ENCODE measurements around the gene VWA3A.

The VWA3A gene

DNA sequence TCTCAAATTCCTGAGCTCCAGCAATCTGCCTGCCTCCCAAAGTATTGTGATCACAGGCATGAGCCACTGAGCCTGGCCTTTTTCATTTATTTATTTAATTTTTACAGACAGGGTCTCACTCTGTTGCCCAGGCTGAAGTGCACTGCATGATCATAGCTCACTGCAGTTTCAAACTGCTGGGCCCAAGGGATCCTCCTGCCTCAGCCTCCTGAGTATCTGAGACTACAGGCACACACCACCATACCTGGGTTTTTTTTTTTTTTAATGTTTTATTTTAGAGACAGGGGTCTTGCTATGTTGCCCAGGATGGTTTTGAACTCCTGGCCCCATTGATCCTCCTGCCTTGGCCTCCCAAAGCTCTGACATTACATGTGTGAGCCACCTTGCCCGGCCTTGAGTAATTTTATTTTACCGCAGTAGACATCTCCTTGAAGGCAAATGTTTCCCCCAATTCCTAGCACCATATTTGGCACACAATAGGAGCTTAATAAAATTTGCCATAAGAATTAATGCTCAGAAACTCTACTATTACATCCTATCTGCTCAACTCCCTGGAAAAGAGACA is 111.8 kb downstream of the VWA3A start:
- DNase-seq = no peak

DNA sequence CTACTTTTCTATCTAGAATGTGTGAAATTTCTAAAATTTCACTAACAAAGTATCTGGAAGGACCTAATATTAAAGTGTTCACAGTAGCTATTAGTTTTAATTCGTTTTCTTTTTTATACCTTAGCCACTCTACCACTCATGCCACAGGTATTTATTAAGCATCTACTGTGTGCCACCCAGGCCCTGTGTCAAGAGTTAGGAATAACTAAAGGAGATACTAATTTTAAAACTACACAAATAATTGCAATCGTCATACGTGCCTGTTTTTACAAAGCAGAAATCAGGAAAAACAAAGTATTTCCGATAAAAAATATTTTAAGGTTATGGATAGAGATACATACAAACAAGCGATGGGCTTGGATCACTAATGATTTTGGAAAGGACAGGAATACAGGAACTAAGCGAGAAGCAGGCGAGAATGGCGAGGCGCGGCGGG is 113.3 kb downstream of the VWA3A start:
- no peak for DNase-seq

GRCh38 chr16:22206013-22206841 is 113.9 kb downstream of the VWA3A start, which contains the start of gene EEF2K:
Gene EEF2K (plus strand): TSS chr16:22206278. CDS start chr16:22225730, 19,452 bp downstream.
- DNase-seq = peak; percentile 94

Data from right kidney (tissue), 1 donor.